OCI-LY7 (cell line): Measurements from ENCODE around the gene FAM76A. TPM values are rescaled to one million over a fixed set of nuclear protein-coding genes. Genes with fewer than 3 reads are reported as not detected.

Experiments
- BruUV-seq: library from RNA; stranded (reverse); fragments of 400-500 nt; replicated peaks from 2 replicates; lab custom pipeline; 2021; lab: Mats Ljungman, UMichigan
- CTCF ChIA-PET: fragments of 300-600 bp; sonication (Branson Sonifier 250); formaldehyde crosslinking; loops from one replicate; lab custom pipeline; 2022; ENCODE audit warnings: antibody characterized with exemption; ENCODE audit not compliant: unreplicated experiment; lab: Charles Lee
- POLR2A ChIA-PET: fragments of 300-600 bp; sonication (Branson Sonifier 250); formaldehyde crosslinking; loops from one replicate; lab custom pipeline; 2022; ENCODE audit warnings: antibody characterized with exemption; lab: Charles Lee
- DNase-seq: peaks from one replicate; pipeline ENCODE4 v3.0.0-alpha.2; 2015; ENCODE audit warnings: low spot score
- H2AFZ ChIP-seq: fragments of 200-600 bp; sonication (generic), shearing (Covaris generic); 2 replicates; pipeline ENCODE4 v1.6.1; 2014; ENCODE audit warnings: mild to moderate bottlenecking, antibody characterized with exemption, low read length, moderate library complexity
- H3K27ac ChIP-seq: fragments of 200-600 bp; sonication (generic); 2 replicates; pipeline ENCODE4 v1.5.1; 2014; ENCODE audit warnings: mixed run types, low read depth, mild to moderate bottlenecking, moderate library complexity, low read length, inconsistent platforms; ENCODE audit not compliant: poor library complexity, severe bottlenecking
- H3K36me3 ChIP-seq: fragments of 200-600 bp; sonication (generic); 2 replicates; pipeline ENCODE4 v1.6.1; 2014; ENCODE audit warnings: mild to moderate bottlenecking, antibody characterized with exemption, low read length, moderate library complexity, mixed read lengths; ENCODE audit not compliant: insufficient read depth
- H3K4me1 ChIP-seq: fragments of 200-600 bp; sonication (generic); 2 replicates; pipeline ENCODE4 v1.5.1; 2014; ENCODE audit warnings: mild to moderate bottlenecking, low read length; ENCODE audit not compliant: insufficient read depth, poor library complexity, severe bottlenecking
- H3K4me2 ChIP-seq: fragments of 200-600 bp; sonication (generic); 2 replicates; pipeline ENCODE4 v1.6.1; 2014; ENCODE audit warnings: mild to moderate bottlenecking, low read length
- H3K4me3 ChIP-seq: fragments of 200-600 bp; sonication (generic); 2 replicates; pipeline ENCODE4 v1.5.1; 2014; ENCODE audit warnings: mild to moderate bottlenecking, low read depth, low read length; ENCODE audit not compliant: poor library complexity, severe bottlenecking
- H3K79me2 ChIP-seq: fragments of 200-600 bp; sonication (generic); 2 replicates; pipeline ENCODE4 v1.6.1; 2016; ENCODE audit warnings: low read depth, mild to moderate bottlenecking, low read length, moderate library complexity, mixed read lengths; ENCODE audit not compliant: insufficient read depth
- H3K9me2 ChIP-seq: fragments of 200-600 bp; sonication (generic); 2 replicates; pipeline ENCODE4 v1.6.1; 2016; ENCODE audit warnings: mild to moderate bottlenecking, low read length, mixed read lengths; ENCODE audit not compliant: insufficient read depth
- H3K9me3 ChIP-seq: fragments of 200-600 bp; sonication (generic); 2 replicates; pipeline ENCODE4 v1.6.1; 2014; ENCODE audit warnings: mild to moderate bottlenecking, mixed run types, low read length, mixed read lengths
- H4K20me1 ChIP-seq: fragments of 200-600 bp; sonication (generic); 2 replicates; pipeline ENCODE4 v1.6.1; 2014; ENCODE audit warnings: mild to moderate bottlenecking, antibody characterized with exemption, low read length, moderate library complexity, mixed read lengths; ENCODE audit not compliant: insufficient read depth
- CTCF ChIP-seq: fragments of 200-600 bp; sonication (generic); conservative IDR thresholded peaks from 2 replicates; pipeline ENCODE4 v1.5.1; 2014; ENCODE audit warnings: mild to moderate bottlenecking, antibody characterized with exemption, low read length, moderate library complexity, mixed read lengths
- EZH2phosphoT487 ChIP-seq: fragments of 200-600 bp; sonication (generic); IDR thresholded peaks from 2 replicates; pipeline ENCODE4 v1.6.1; 2018; ENCODE audit warnings: low read depth, borderline replicate concordance, mild to moderate bottlenecking, mixed run types, antibody characterized with exemption, low read length, moderate library complexity, mixed read lengths
- intact Hi-C: fragments of 100-400 bp; cut with micrococcal nuclease; formaldehyde crosslinking; loops from one replicate; pipeline ENCODE4 v1.10.0; 2022; ENCODE audit not compliant: unreplicated experiment
- total RNA-seq, 2 experiments: library from RNA; depleted of rRNA in 1 of 2; stranded (reverse); fragments of >200 nt in 1 of 2; shearing (Covaris generic) in 1 of 2; gene quantifications; 2 replicates each; pipeline ENCODE4 v1.2.3, GENCODE V29; 2014 to 2022

Gene FAM76A
- total RNA-seq, 2 experiments from 2014 or later = 16.3 to 18.6 TPM

GRCh38 chr1:27755865-27756264, 30.1 kb downstream of the FAM76A start:
- no peak for TF ChIP-seq EZH2phosphoT487
- TF ChIP-seq CTCF = no peak
- no peaks in the 10 kb centered on the region for H4K20me1 ChIP-seq
- POLR2A ChIA-PET = interaction anchor here (0.5 kb wide), 1 partner anchor 49 kb away, joined by 3 read pairs; no protein-coding TSS in a partner anchor
- BruUV-seq = no TSS peak
- no peak overlapping the region for H3K27ac ChIP-seq
- CTCF ChIA-PET = no interaction called here
- H3K9me2 ChIP-seq = no peaks in the 10 kb centered on the region
- DNase-seq = no peak
- no peak overlapping the region for H3K4me3 ChIP-seq
- H3K36me3 ChIP-seq = peaks cover 59% of the 10 kb centered on the region
- H3K4me1 ChIP-seq = peaks cover 7% of the 10 kb centered on the region
- intact Hi-C loops = no loop called here
- no peak overlapping the region for H3K4me2 ChIP-seq
- H2AFZ ChIP-seq = no peak overlapping the region
- H3K9me3 ChIP-seq = no peaks in the 10 kb centered on the region
- no peaks in the 10 kb centered on the region for H3K79me2 ChIP-seq

DNA sequence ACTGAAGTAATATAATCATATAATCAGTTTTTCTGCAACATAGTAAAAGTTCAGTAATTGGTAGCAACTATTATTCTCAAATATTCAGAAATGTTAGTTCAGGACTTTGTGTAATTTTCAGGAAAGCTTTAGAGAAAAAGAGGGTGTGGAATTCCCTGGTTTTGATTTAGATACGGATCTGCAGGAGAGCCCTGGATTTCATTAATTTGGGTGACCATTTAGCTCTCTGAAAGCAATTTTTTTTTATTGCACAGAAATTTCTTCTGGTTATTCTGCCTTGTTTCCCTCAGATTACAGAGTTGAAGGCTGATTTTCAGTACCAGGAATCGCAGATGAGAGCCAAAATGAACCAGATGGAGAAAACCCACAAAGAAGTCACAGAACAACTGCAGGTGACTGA, 33.5 kb downstream of the FAM76A start:
- Histone ChIP-seq H3K27ac (no peak overlapping the region), H3K4me3 (no peak overlapping the region), H2AFZ (no peak overlapping the region), H4K20me1 (no peaks in the 10 kb centered on the region), H3K4me1 (no peaks in the 10 kb centered on the region), H3K36me3 (peaks cover 50% of the 10 kb centered on the region), H3K79me2 (no peaks in the 10 kb centered on the region), H3K9me3 (no peaks in the 10 kb centered on the region), H3K9me2 (no peaks in the 10 kb centered on the region), H3K4me2 (no peak overlapping the region)
- intact Hi-C loops = no loop called here
- DNase-seq = no peak
- ChIA-PET CTCF (no interaction called here), POLR2A (interaction anchor here (0.7 to 2.3 kb wide), 3 partner anchors 8 to 1305 kb away, joined by 4 to 9 read pairs (median 6); partner anchors contain the start of gene STX12)
- BruUV-seq = no TSS peak
- no peak for TF ChIP-seq CTCF

DNA sequence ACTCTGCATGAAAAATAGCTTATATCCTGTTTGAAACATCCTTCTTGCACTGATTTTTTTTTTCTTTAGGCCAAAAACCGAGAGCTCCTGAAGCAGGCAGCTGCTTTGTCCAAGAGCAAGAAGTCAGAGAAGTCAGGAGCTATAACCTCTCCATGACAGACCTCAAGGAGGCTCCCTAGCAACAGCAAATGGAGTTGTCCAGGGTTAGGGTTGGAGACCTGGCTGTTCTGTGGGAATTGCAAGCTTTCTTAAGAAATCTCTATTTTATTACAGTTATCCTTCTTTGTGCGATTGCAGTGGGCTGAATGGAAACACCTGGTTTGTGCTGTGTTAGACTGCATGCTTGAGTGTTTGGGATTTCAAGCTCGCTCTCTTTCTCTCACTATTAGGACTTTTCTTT, 34.7 kb downstream of the FAM76A start:
- Histone ChIP-seq H2AFZ (no peak overlapping the region), H3K36me3 (peaks cover 44% of the 10 kb centered on the region), H3K9me2 (no peaks in the 10 kb centered on the region), H3K4me1 (no peaks in the 10 kb centered on the region), H3K4me3 (no peak overlapping the region), H3K27ac (no peak overlapping the region), H3K79me2 (no peaks in the 10 kb centered on the region), H3K9me3 (no peaks in the 10 kb centered on the region), H3K4me2 (no peak overlapping the region), H4K20me1 (no peaks in the 10 kb centered on the region)
- intact Hi-C loops = no loop called here
- no TSS peak for BruUV-seq
- ChIA-PET POLR2A (interaction anchor here (1.0 to 2.3 kb wide), 3 partner anchors 12 to 49 kb away, joined by 3 to 9 read pairs (median 6); partner anchors contain the start of genes FAM76A and STX12), CTCF (interaction anchor here (0.6 kb wide), 1 partner anchor 599 kb away, joined by 3 read pairs; no protein-coding TSS in a partner anchor)
- no peak for DNase-seq
- TF ChIP-seq EZH2phosphoT487 (no peak), CTCF (no peak)
